Body of pancreas (tissue), 4 donors: ENCODE results near the gene PLEKHA7.

ENCODE experiments used
- POLR2A ChIP-seq, 3 donors: fragments of 450-650 bp; IDR thresholded peaks; one replicate each; pipeline ENCODE4 v1.6.1; 2016; ENCODE audit warnings: antibody characterized with exemption in 3 of 3, mild to moderate bottlenecking in 2 of 3
- TF ChIP-seq, protein P1 (sequence below), 7 experiments: fragments of 450-650 bp in 4 of 7; fragments of 200-600 bp in 3 of 7; sonication (generic) in 3 of 7; IDR thresholded peaks; one replicate each; pipeline ENCODE4 v1.5.1; 2016 to 2019; ENCODE audit warnings: antibody characterized with exemption in 7 of 7

DNA sequence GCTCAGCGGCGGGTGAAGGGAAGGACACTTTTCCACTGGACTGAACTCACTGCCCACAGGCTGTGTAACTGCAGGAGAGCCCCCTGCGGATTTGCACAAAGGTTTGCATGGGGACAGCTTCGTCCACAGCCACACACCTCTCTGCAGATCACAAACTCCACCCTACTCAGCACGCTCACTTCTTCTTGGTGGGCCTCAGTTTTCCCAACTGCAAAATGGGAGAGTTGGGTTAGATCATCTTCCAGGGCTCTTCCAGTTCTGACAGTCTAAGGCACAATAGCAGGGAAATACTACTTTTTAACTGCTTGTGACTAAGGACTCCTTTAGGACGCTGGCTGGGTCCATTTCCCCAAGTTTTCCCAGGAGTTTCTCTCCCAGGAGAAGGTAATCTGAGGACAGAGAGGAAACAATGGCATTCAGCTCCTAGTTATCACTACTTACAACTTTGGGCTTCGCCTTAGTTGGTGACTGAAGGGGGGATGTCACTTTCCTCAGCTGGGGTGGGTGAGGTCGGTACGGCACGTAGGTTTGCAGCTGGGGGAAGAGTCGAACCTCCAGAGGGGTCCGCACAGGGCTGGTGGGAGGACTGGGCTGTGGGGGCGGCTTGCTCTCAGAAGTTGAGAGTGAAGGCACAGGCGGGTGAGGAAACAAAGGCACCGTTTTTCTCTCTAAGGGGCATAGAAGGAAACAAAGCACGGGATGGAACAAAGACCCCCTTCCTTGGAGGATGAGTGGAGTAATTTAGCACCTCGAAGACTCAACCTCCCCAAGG lies 220.0 kb downstream of the PLEKHA7 start:
- TF ChIP-seq POLR2A (IDR thresholded peaks at IDR 0.05): no peak
- TF ChIP-seq, protein P1, sequence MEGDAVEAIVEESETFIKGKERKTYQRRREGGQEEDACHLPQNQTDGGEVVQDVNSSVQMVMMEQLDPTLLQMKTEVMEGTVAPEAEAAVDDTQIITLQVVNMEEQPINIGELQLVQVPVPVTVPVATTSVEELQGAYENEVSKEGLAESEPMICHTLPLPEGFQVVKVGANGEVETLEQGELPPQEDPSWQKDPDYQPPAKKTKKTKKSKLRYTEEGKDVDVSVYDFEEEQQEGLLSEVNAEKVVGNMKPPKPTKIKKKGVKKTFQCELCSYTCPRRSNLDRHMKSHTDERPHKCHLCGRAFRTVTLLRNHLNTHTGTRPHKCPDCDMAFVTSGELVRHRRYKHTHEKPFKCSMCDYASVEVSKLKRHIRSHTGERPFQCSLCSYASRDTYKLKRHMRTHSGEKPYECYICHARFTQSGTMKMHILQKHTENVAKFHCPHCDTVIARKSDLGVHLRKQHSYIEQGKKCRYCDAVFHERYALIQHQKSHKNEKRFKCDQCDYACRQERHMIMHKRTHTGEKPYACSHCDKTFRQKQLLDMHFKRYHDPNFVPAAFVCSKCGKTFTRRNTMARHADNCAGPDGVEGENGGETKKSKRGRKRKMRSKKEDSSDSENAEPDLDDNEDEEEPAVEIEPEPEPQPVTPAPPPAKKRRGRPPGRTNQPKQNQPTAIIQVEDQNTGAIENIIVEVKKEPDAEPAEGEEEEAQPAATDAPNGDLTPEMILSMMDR (IDR thresholded peaks at IDR 0.05): no peak
